Activated naive CD4-positive, alpha-beta T cell treated with anti-CD3 and anti-CD28 coated beads for 36 hours (primary cell): Measurements from ENCODE around the gene PXMP4. TPM values are rescaled to one million over a fixed set of nuclear protein-coding genes. Genes with fewer than 3 reads are reported as not detected.

ENCODE experiments used
- CTCF ChIA-PET: fragments of 350-600 bp; sonication (Branson Sonifier 250); formaldehyde crosslinking; loops from one replicate; lab custom pipeline; 2021; ENCODE audit warnings: antibody characterized with exemption; lab: Charles Lee
- DNase-seq: peaks from one replicate; pipeline ENCODE4 v3.0.0-alpha.2; 2020
- H3K27ac Mint-ChIP-seq: one replicate; pipeline ENCODE4 v1.8.0; 2021; ENCODE audit warnings: mild to moderate bottlenecking, mixed read lengths
- H3K27me3 Mint-ChIP-seq: one replicate; pipeline ENCODE4 v1.8.0; 2021; ENCODE audit warnings: low read depth, mixed read lengths
- H3K36me3 Mint-ChIP-seq: one replicate; pipeline ENCODE4 v1.8.0; 2021; ENCODE audit warnings: low read depth, mixed read lengths
- H3K4me1 Mint-ChIP-seq: one replicate; pipeline ENCODE4 v1.8.0; 2021; ENCODE audit warnings: low read depth, mixed read lengths
- H3K4me3 Mint-ChIP-seq: one replicate; pipeline ENCODE4 v1.8.0; 2021; ENCODE audit warnings: mild to moderate bottlenecking, moderate library complexity, mixed read lengths
- H3K9me3 Mint-ChIP-seq: one replicate; pipeline ENCODE4 v1.8.0; 2021; ENCODE audit warnings: mixed read lengths
- intact Hi-C: fragments of 100-400 bp; cut with micrococcal nuclease; formaldehyde crosslinking; loops from one replicate; pipeline ENCODE4 v1.15.1; 2023
- total RNA-seq, 2 experiments: library from RNA; stranded (reverse); gene quantifications; one replicate each; pipeline ENCODE4 v1.2.3, GENCODE V29; 2021

PXMP4 gene
- total RNA-seq, 2 experiments from 2014 or later, result 9.5 to 10.3 TPM

DNA sequence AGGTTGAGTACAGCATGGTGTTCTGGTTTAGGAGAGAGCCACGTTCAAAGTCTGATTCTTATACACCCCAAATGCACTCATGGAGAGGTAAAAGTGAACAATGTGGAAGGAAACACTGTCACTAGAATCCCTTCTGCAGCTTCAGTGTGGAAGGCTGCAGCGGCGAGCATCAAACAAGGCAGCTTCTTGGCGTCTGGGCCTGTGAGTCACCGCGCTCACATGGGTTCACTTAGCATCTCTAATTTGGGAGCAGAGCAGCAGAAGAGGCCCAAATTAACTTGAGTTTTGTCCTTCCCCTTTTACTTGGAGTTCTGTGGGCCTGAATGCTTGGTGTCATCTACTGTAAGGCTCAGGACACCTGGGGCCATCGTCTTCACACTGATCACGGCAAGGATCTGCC, 23.0 kb downstream of the PXMP4 start:
- no peak for DNase-seq
- intact Hi-C loops, result no loop called here
- Mint-ChIP-seq H3K36me3 (peaks cover 2% of the 10 kb centered on the region), H3K4me1 (peaks cover under 1% of the 10 kb centered on the region), H3K27ac (no peak overlapping the region), H3K27me3 (no peaks in the 10 kb centered on the region), H3K4me3 (no peak overlapping the region), H3K9me3 (peaks cover 5% of the 10 kb centered on the region)
- CTCF ChIA-PET, result interaction anchor here (1.2 kb wide), 1 partner anchor 10 kb away, joined by 3 read pairs; no protein-coding TSS in a partner anchor

DNA sequence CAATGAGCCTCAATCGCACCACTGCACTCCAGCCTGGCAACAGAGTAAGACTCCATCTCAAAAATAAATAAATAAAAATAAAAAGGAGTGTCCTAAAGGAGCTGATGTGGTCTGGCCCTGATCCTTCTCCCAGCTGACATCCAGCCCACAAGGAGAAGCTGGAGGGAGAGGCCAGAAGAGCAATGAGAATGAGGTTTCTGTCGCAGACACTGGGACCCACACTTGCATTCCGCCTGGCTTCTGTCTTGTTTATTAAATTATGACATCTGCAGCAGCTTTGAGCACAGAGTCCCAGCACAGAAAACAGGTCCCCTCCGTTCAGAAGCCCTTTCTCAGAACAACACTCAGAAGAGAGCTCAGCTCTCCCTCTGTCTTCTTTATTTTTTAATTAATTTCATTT, 23.7 kb downstream of the PXMP4 start:
- DNase-seq, result no peak
- no peaks in the 10 kb centered on the region for H3K36me3 Mint-ChIP-seq
- H3K27ac Mint-ChIP-seq, result no peak overlapping the region
- H3K4me3 Mint-ChIP-seq, result no peak overlapping the region
- peaks cover 3% of the 10 kb centered on the region for H3K9me3 Mint-ChIP-seq
- intact Hi-C loops, result no loop called here
- H3K4me1 Mint-ChIP-seq, result peaks cover 3% of the 10 kb centered on the region
- CTCF ChIA-PET, result interaction anchor here (1.2 to 2.1 kb wide), 2 partner anchors 9 to 28 kb away, joined by 3 to 8 read pairs; no protein-coding TSS in a partner anchor
- H3K27me3 Mint-ChIP-seq, result no peaks in the 10 kb centered on the region

DNA sequence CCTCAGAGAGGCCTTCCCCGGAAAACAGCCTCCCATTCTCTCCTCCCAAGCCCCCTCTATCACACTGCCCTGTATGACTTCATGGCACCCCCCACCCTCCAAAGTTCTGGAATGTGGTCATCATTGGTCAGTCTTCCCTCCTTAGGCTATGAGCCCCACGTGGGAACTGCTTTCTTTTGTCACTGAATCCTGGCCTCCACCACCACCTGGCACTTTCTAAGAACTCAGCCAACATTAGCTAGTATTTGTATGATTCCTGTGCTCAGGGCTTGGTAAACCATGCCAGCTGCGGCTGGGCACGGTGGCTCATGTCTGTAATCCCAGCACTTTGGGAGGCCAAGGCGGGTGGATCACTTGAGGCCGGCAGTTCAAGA, 25.5 kb downstream of the PXMP4 start:
- intact Hi-C loops, result no loop called here
- Mint-ChIP-seq H3K27ac (no peak overlapping the region), H3K9me3 (peaks cover 3% of the 10 kb centered on the region), H3K4me3 (no peak overlapping the region), H3K4me1 (peaks cover 14% of the 10 kb centered on the region), H3K36me3 (no peaks in the 10 kb centered on the region), H3K27me3 (no peaks in the 10 kb centered on the region)
- CTCF ChIA-PET, result interaction anchor here (0.6 to 2.1 kb wide), 2 partner anchors 26 to 28 kb away, joined by 3 to 8 read pairs; no protein-coding TSS in a partner anchor
- no peak for DNase-seq

DNA sequence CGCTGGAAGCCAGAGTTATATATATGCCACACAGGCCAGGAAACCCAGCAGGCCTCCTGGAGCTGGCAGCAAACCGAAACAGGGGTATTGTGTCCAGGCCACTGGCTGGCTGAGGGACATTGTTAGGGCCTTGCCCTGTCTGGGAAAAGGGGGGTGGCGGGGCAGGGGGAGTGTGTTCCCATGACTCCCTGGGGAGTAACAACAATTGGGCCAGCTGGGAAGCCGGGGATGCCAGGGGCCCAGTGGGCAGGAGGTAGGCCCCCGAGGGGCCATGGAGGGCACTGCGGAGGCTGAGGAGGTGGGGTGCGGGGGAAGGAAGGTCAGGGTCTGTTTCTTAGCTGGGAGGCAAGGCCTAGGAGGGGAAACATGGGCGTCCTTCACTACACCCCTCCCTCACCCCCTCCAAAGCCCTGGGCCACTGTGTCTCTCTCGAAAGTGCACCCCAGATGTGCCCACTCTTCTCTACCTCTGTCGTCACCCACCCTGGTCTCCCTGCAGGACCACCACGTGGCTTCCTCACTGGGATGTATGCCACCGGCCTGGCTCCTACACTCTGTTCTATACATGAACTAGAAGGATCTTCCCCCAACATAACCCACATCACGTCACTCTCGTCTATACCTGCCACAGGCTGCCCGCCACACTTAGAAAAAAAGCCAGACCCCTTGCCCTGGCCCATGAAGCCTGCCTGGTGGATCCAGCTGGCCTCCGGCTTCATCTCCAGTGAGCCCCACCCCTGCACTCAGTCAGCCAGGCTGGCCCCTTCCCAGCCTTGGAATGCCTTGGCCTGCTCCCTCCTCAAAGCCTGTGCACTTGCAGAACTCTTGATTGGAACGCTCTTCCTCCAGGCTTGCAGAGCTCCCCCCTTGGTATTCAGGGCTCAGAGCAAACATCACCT, 26.1 kb downstream of the PXMP4 start:
- Mint-ChIP-seq H3K4me3 (no peak overlapping the region), H3K9me3 (peaks cover 2% of the 10 kb centered on the region), H3K4me1 (peaks cover 20% of the 10 kb centered on the region), H3K27ac (no peak overlapping the region), H3K36me3 (no peaks in the 10 kb centered on the region), H3K27me3 (no peaks in the 10 kb centered on the region)
- DNase-seq, result no peak
- CTCF ChIA-PET, result interaction anchor here (0.6 kb wide), 1 partner anchor 29 kb away, joined by 3 read pairs; no protein-coding TSS in a partner anchor
- intact Hi-C loops, result no loop called here

DNA sequence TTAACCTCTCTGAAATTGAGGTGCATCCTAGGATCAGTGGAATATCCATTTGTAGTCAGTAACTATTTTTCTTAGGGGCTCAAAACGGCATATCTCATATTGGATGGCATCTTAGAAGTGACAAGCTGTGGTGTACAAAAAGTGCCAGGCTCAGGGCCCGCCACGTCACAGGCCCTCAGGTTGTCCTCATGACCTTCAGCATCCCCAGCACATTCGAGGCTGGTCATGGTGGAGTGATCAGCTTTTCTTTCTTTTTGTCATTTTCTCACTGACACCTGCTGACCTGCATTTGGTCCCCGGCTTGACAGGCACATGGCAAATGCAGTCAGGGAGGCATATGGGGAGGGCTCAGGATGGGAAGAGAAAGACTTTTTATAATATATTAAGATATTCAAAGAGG, 26.8 kb downstream of the PXMP4 start:
- Mint-ChIP-seq H3K27ac (no peak overlapping the region), H3K27me3 (no peaks in the 10 kb centered on the region), H3K4me1 (peaks cover 27% of the 10 kb centered on the region), H3K9me3 (peaks cover under 1% of the 10 kb centered on the region), H3K4me3 (no peak overlapping the region), H3K36me3 (no peaks in the 10 kb centered on the region)
- intact Hi-C loops, result no loop called here
- no peak for DNase-seq
- CTCF ChIA-PET, result no interaction called here

DNA sequence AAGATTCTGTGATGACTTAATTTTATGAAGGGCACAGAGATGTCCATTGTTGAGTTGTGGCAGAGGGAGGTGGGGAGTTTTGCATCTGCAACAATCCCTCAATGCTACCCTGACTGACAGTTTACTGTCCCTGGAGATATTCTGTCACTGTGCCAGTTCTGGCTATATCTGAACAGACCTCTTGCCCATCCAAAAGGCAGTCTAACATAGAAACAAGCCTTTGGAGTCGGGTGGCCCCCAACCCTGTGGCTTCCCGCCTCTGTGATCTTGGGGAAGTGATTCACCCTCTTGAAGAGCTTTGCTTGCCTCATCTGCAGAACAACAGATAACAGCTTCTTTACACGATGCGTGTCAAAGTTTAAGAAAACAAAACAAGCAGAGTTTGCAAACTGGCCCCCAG, 30.1 kb downstream of the PXMP4 start:
- Mint-ChIP-seq H3K27ac (peak overlapping the region; percentile 76), H3K9me3 (no peaks in the 10 kb centered on the region), H3K27me3 (no peaks in the 10 kb centered on the region), H3K4me3 (peak overlapping the region; percentile 25), H3K4me1 (peaks cover 44% of the 10 kb centered on the region), H3K36me3 (peaks cover 4% of the 10 kb centered on the region)
- peak; percentile 83 for DNase-seq
- intact Hi-C loops, result loop anchor here (1.0 to 5.0 kb wide), 2 partner anchors 30 to 87 kb away; partner anchors contain the start of gene PXMP4
- CTCF ChIA-PET, result interaction anchor here (0.6 to 0.7 kb wide), 3 partner anchors 23 to 247 kb away, joined by 4 to 5 read pairs (median 4); no protein-coding TSS in a partner anchor

DNA sequence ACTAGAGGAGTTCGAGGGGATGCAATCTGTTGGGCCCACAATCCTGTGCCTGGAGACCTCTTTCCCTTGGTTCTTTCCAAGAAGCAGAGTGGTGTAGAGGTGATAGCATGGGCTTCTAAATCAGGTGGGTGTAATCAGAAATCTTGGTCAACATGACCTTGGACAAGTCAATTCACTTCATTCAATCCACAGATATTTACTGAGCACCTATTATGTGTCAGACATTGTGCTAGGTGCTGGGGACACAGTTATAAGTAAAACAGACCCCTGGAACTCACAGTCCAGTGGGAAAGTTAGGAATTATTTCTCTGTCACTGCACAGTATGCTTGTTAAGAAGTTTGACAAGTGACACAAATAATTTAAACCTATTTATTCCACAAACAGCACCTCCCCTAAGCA, 30.6 kb downstream of the PXMP4 start:
- CTCF ChIA-PET, result interaction anchor here (0.6 kb wide), 1 partner anchor 176 kb away, joined by 3 read pairs; no protein-coding TSS in a partner anchor
- Mint-ChIP-seq H3K4me1 (peaks cover 49% of the 10 kb centered on the region), H3K27me3 (no peaks in the 10 kb centered on the region), H3K27ac (peak overlapping the region; percentile 76), H3K4me3 (no peak overlapping the region), H3K9me3 (no peaks in the 10 kb centered on the region), H3K36me3 (peaks cover 9% of the 10 kb centered on the region)
- intact Hi-C loops, result loop anchor here (5.0 kb wide), 1 partner anchor 88 kb away; no protein-coding TSS in a partner anchor
- no peak for DNase-seq

DNA sequence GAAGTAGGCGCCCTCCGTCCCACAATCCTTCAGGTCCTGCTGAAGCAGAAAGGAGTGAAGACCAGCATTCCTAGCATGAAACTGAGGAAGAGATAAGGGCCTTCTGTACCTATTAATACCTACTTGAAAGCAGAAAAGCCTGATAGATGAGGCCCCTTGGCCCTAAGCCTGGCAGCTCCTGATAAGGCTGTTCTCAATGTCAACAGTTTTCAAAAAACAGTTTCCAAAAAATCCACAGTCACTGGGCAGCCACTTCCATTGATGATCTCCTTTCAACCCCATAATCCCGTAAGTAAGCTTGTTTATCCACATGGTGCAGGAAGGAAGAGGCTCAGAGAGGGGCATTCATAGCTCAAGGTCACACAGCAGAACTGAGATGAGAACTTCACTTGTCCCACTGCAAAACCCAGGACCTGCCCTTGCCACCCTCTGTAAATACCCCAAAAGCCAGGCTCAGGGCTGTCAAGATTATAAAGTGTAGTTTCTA, 31.1 kb downstream of the PXMP4 start:
- Mint-ChIP-seq H3K4me1 (peaks cover 52% of the 10 kb centered on the region), H3K4me3 (no peak overlapping the region), H3K27ac (peak overlapping the region; percentile 31), H3K27me3 (no peaks in the 10 kb centered on the region), H3K9me3 (no peaks in the 10 kb centered on the region), H3K36me3 (peaks cover 9% of the 10 kb centered on the region)
- CTCF ChIA-PET, result interaction anchor here (0.6 to 1.1 kb wide), 3 partner anchors 28 to 721 kb away, joined by 3 read pairs; no protein-coding TSS in a partner anchor
- intact Hi-C loops, result loop anchor here (5.0 kb wide), 1 partner anchor 88 kb away; no protein-coding TSS in a partner anchor
- DNase-seq, result no peak

DNA sequence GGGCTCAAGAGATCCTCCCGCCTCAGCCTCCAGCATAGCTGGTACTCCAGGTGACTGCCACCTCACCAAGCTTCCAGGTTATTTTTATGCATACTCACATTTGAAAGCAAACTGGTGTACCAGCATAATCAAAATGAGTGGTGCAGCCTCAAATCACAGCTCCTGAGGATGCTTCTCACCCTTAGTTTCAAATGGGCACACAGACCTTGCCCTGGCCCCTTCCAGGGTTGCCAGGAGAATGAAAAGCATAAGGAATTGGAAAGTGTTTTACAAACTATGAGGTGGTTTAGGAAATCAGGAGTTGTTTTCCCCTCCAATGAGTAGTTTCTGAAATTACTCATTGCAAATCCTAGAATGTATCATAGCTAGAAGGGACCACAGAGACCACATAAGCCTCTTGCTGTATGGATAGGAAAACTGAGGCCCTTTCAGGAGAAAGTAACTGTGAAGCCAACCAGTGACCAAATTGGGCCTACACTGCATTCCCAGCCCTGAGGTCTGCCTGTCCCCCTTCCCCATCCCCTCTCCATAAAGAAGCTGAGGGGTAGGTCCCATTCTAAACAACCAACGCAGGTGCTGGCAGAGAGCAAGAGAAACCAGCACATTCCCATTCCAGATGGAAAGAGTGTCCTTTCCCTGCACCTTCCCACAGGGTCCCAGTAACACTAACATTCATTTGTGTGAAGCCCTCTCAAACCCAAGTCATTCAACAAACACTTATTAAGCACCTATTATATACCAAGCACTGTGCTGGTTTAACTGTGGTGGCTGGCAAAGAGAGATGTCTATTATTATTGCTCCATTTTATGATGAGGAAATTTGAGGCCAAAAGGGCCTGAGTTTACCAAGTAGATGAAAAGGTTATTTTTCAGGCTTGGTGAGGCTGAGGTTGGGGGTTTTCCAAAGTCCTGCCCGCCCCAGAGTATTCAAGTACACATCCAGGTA, 31.8 kb downstream of the PXMP4 start:
- CTCF ChIA-PET, result interaction anchor here (0.6 to 1.8 kb wide), 4 partner anchors 8 to 720 kb away, joined by 3 to 8 read pairs (median 3); partner anchors contain the start of gene ZNF341
- intact Hi-C loops, result loop anchor here (5.0 kb wide), 1 partner anchor 89 kb away; no protein-coding TSS in a partner anchor
- no peaks in the 10 kb centered on the region for H3K9me3 Mint-ChIP-seq
- H3K4me1 Mint-ChIP-seq, result peaks cover 53% of the 10 kb centered on the region
- peaks cover 10% of the 10 kb centered on the region for H3K36me3 Mint-ChIP-seq
- H3K27me3 Mint-ChIP-seq, result no peaks in the 10 kb centered on the region
- H3K4me3 Mint-ChIP-seq, result no peak overlapping the region
- no peak for DNase-seq
- peak overlapping the region; percentile 55 for H3K27ac Mint-ChIP-seq

DNA sequence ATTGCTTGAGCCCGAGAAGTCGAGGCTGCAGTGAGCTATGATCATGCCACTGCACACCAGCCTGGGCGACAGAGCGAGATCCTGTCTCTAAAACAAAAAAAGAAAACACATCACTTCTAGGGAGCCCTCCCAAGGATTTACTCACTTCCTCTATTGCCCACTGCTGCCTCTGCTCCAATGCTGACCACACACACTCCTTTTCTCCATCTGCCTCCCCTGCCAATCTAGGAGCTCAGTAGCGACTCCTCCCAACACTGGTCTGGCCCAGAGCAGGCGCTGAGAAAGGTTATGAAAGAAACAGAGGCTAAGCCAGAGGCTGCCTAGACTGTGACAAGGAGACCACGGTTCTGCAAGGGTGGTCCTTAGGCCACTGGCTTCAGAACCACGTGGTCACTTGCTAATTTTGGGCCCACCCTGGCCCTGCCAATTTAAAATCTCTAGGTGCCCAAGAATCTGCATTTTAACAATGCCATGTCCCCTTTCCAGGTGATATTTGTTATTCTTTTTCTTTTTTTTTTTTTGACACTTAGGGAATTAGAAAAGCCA, 32.7 kb downstream of the PXMP4 start:
- Mint-ChIP-seq H3K27ac (peak overlapping the region; percentile 84), H3K36me3 (peaks cover 18% of the 10 kb centered on the region), H3K4me1 (peaks cover 55% of the 10 kb centered on the region), H3K27me3 (no peaks in the 10 kb centered on the region), H3K9me3 (no peaks in the 10 kb centered on the region), H3K4me3 (no peak overlapping the region)
- intact Hi-C loops, result loop anchor here (5.0 kb wide), 1 partner anchor 90 kb away; no protein-coding TSS in a partner anchor
- CTCF ChIA-PET, result interaction anchor here (1.1 to 1.8 kb wide), 3 partner anchors 9 to 45 kb away, joined by 3 to 8 read pairs (median 5); partner anchors contain the start of gene ZNF341
- no peak for DNase-seq

DNA sequence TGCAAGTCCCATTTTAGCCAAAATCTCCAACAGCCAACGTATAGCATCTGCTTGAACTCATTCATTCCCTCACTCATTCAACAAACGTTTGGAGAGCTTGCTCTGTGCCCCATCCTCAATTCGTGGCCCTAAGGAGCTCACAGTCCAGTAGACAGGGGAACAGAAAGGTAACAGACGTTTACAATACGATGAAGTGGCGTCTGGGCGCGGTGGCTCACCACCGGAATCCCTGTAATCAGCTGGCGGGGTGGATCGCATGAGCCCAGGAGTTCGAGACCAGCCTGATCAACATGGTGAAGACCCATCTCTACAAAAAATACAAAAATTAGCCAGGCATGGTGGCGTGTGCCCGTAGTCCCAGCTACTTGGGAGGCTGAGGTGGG, 33.1 kb downstream of the PXMP4 start:
- Mint-ChIP-seq H3K36me3 (peaks cover 23% of the 10 kb centered on the region), H3K4me3 (peak overlapping the region; percentile 66), H3K27me3 (no peaks in the 10 kb centered on the region), H3K9me3 (no peaks in the 10 kb centered on the region), H3K4me1 (peaks cover 58% of the 10 kb centered on the region), H3K27ac (peak overlapping the region; percentile 84)
- CTCF ChIA-PET, result interaction anchor here (1.1 to 1.8 kb wide), 3 partner anchors 10 to 45 kb away, joined by 3 to 8 read pairs (median 5); partner anchors contain the start of gene ZNF341
- intact Hi-C loops, result loop anchor here (1.0 to 5.0 kb wide), 8 partner anchors 13 to 425 kb away; partner anchors contain the start of genes ACTL10, CHMP4B, EIF2S2 and NECAB3
- DNase-seq, result no peak
